Measurements from ENCODE around the gene NCAM1. TPM values are rescaled to one million over a fixed set of nuclear protein-coding genes. Genes with fewer than 3 reads are reported as not detected.

The NCAM1 gene
- polyA plus RNA-seq, 2 of the 4 experiments (the other 2 are of a cell fraction): 0.01 to 0.12 TPM

DNA sequence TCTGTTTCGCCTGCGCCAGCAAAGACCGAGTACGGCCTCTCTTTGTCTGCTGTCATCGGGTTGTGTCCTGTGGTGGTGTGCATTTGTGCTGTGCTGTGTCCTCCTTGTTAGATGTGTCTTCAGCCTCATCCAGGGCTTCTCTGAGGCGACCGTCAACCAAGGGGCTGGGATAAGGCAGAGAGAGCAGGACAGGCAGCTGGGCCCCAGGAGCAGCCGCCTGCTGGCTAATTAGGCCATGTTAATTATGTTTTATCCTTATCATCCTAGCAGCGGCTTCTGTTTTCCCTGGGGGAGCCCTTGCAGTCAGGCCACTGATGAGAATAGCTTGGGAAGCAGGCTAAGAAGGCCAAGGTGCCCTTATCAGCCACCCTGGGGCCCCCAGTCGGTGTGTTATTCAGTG, 312.5 kb downstream of the NCAM1 start (continued):
- TF ChIP-seq, protein P1, sequence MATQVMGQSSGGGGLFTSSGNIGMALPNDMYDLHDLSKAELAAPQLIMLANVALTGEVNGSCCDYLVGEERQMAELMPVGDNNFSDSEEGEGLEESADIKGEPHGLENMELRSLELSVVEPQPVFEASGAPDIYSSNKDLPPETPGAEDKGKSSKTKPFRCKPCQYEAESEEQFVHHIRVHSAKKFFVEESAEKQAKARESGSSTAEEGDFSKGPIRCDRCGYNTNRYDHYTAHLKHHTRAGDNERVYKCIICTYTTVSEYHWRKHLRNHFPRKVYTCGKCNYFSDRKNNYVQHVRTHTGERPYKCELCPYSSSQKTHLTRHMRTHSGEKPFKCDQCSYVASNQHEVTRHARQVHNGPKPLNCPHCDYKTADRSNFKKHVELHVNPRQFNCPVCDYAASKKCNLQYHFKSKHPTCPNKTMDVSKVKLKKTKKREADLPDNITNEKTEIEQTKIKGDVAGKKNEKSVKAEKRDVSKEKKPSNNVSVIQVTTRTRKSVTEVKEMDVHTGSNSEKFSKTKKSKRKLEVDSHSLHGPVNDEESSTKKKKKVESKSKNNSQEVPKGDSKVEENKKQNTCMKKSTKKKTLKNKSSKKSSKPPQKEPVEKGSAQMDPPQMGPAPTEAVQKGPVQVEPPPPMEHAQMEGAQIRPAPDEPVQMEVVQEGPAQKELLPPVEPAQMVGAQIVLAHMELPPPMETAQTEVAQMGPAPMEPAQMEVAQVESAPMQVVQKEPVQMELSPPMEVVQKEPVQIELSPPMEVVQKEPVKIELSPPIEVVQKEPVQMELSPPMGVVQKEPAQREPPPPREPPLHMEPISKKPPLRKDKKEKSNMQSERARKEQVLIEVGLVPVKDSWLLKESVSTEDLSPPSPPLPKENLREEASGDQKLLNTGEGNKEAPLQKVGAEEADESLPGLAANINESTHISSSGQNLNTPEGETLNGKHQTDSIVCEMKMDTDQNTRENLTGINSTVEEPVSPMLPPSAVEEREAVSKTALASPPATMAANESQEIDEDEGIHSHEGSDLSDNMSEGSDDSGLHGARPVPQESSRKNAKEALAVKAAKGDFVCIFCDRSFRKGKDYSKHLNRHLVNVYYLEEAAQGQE (IDR thresholded peaks at IDR 0.05): no peak
- TF ChIP-seq POLR2AphosphoS2 (conservative IDR thresholded peaks at IDR 0.05; ENCODE audit: low read length): no peak
- TF ChIP-seq CEBPB (IDR thresholded peaks at IDR 0.05): no peak
- TF ChIP-seq SREBF2 (IDR thresholded peaks at IDR 0.05): no peak

DNA sequence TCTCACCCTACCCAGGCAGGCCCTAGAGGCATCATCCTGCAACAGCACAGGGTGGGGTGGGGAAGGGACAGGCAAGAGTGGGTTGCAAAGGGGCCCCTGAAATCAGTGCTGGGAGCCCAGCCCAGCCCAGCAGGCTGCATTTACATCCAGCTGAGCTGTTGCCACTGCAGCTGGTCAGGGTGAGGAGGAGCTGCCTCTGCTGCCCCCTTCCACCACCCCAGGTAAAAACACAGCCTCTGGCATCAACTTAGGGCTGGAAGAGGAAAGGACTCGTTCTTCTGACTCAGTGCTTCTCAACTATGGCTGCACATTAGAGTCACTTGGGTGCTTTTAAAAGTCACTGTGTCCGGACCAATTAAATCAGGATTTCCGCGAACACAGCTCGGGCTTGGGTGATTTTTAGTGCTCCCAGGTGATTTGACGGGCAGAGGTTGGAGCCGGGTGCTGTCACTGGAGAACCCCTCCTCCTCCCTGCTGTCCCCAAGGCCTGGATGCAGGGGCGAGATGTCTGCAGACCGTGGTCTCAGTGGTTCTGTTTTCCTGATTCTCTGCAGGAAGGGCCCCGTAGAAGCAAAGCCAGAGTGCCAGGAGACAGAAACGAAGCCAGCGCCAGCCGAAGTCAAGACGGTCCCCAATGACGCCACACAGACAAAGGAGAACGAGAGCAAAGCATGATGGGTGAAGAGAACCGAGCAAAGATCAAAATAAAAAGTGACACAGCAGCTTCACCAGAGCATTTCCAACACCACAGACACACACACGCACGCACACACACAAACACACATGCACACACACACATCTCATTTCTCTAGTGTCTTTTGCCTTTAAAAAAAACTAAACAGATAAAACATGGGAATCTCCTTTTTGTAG, 313.7 kb downstream of the NCAM1 start:
- CTCF ChIA-PET: interaction anchor here (0.7 to 3.3 kb wide), 2 partner anchors 14 to 31 kb away, joined by 3 to 10 read pairs; no protein-coding TSS in a partner anchor
- no peak for FAIRE-seq
- peak; percentile 3 for DNase-seq (ENCODE audit: low read depth in 1 of 2, low spot score in 1 of 2)
- H3K9me3 ChIP-seq: no peaks in the 10 kb centered on the region
- 77% methylated on average over 15 of the region's 19 CpGs for WGBS (ENCODE audit: missing lambda C conversion rate)
- H3K4me3 ChIP-seq: no peak overlapping the region
- TF ChIP-seq CHD4 (IDR thresholded peaks at IDR 0.05; ENCODE audit: borderline replicate concordance): no peak
- TF ChIP-seq RNF2 (IDR thresholded peaks at IDR 0.05; ENCODE audit: borderline replicate concordance, low read depth): no peak
- TF ChIP-seq CBX2 (IDR thresholded peaks at IDR 0.05; ENCODE audit: borderline replicate concordance, low read depth): no peak
- TF ChIP-seq KDM5A (IDR thresholded peaks at IDR 0.05): no peak
- no peak for TF ChIP-seq POLR2AphosphoS2 (conservative IDR thresholded peaks at IDR 0.05; ENCODE audit: low read length)
- TF ChIP-seq, protein P2, sequence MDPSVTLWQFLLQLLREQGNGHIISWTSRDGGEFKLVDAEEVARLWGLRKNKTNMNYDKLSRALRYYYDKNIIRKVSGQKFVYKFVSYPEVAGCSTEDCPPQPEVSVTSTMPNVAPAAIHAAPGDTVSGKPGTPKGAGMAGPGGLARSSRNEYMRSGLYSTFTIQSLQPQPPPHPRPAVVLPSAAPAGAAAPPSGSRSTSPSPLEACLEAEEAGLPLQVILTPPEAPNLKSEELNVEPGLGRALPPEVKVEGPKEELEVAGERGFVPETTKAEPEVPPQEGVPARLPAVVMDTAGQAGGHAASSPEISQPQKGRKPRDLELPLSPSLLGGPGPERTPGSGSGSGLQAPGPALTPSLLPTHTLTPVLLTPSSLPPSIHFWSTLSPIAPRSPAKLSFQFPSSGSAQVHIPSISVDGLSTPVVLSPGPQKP (IDR thresholded peaks at IDR 0.05; ENCODE audit: low read depth, low read length): no peak
- POLR2A ChIA-PET: no interaction called here
- no peak overlapping the region for H3K27ac ChIP-seq
- peak in 1 of 2 experiments; percentile 56; a peak in 3 of 6 replicates for ATAC-seq
- no peak overlapping the region for H3K4me2 ChIP-seq
- H3K4me1 ChIP-seq: no peaks in the 10 kb centered on the region

DNA sequence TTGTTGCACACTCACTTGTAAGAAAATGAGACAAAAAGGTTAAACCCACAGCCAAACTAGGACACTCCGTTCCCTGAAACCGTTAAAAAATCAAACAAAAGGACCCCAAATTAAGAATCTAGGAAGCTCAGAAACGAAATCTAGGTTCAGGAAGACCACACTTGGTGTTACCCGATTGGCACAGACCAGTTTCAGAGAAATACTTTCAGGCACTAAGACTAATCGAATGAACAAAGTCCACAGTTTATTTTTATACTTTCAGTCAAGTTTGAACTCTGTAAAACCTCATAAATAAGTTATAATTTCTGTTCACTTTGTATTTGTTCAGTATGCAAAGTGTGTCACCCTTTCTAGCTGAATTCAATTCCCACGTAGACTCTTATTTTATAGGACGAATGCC, 314.4 kb downstream of the NCAM1 start:
- no peak overlapping the region for H3K27ac ChIP-seq
- ATAC-seq (no peak), FAIRE-seq (no peak), DNase-seq (ENCODE audit: low read depth in 1 of 2, low spot score in 1 of 2) (no peak)
- H3K9me3 ChIP-seq: no peaks in the 10 kb centered on the region
- ChIA-PET CTCF (interaction anchor here (0.7 to 3.3 kb wide), 2 partner anchors 14 to 31 kb away, joined by 3 to 10 read pairs; no protein-coding TSS in a partner anchor), POLR2A (no interaction called here)
- no peak overlapping the region for H3K4me2 ChIP-seq
- no peaks in the 10 kb centered on the region for H3K4me1 ChIP-seq
- H3K4me3 ChIP-seq: no peak overlapping the region
- WGBS (ENCODE audit: missing lambda C conversion rate): 55% methylated on average over 7 of the region's 7 CpGs
- no peak for TF ChIP-seq FOXS1 (CRISPR knock-in tag; IDR thresholded peaks at IDR 0.05)
- TF ChIP-seq HOXB13 (CRISPR knock-in tag; IDR thresholded peaks at IDR 0.05; ENCODE audit: low read depth): no peak
- TF ChIP-seq CBX2 (IDR thresholded peaks at IDR 0.05; ENCODE audit: borderline replicate concordance, low read depth): no peak
- no peak for TF ChIP-seq MAFK (IDR thresholded peaks at IDR 0.05; ENCODE audit: partially characterized antibody)
- TF ChIP-seq POLR2A (IDR thresholded peaks at IDR 0.05; ENCODE audit: low read length): no peak
- TF ChIP-seq MYC (IDR thresholded peaks at IDR 0.05; ENCODE audit: borderline replicate concordance, low read length): no peak
- no peak for TF ChIP-seq RNF2 (IDR thresholded peaks at IDR 0.05; ENCODE audit: borderline replicate concordance, low read depth)
- TF ChIP-seq, protein P3, sequence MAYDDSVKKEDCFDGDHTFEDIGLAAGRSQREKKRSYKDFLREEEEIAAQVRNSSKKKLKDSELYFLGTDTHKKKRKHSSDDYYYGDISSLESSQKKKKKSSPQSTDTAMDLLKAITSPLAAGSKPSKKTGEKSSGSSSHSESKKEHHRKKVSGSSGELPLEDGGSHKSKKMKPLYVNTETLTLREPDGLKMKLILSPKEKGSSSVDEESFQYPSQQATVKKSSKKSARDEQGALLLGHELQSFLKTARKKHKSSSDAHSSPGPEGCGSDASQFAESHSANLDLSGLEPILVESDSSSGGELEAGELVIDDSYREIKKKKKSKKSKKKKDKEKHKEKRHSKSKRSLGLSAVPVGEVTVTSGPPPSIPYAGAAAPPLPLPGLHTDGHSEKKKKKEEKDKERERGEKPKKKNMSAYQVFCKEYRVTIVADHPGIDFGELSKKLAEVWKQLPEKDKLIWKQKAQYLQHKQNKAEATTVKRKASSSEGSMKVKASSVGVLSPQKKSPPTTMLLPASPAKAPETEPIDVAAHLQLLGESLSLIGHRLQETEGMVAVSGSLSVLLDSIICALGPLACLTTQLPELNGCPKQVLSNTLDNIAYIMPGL (CRISPR knock-in tag; IDR thresholded peaks at IDR 0.05; ENCODE audit: borderline replicate concordance): no peak
- no peak for TF ChIP-seq SREBF2 (IDR thresholded peaks at IDR 0.05)
- no peak for TF ChIP-seq FOSB (CRISPR knock-in tag; IDR thresholded peaks at IDR 0.05)
- TF ChIP-seq, protein P4, sequence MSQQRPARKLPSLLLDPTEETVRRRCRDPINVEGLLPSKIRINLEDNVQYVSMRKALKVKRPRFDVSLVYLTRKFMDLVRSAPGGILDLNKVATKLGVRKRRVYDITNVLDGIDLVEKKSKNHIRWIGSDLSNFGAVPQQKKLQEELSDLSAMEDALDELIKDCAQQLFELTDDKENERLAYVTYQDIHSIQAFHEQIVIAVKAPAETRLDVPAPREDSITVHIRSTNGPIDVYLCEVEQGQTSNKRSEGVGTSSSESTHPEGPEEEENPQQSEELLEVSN (IDR thresholded peaks at IDR 0.05; ENCODE audit: borderline replicate concordance, low read depth): no peak
- TF ChIP-seq GATA3 (IDR thresholded peaks at IDR 0.05; ENCODE audit: borderline replicate concordance): no peak
- TF ChIP-seq JUN (IDR thresholded peaks at IDR 0.05): no peak
- no peak for TF ChIP-seq KDM1A (IDR thresholded peaks at IDR 0.05; ENCODE audit: low read depth)
- TF ChIP-seq ESRRA (IDR thresholded peaks at IDR 0.05; ENCODE audit: borderline replicate concordance, low read length): no peak
- TF ChIP-seq HDAC2 (IDR thresholded peaks at IDR 0.05): no peak
- no peak for TF ChIP-seq RARB (CRISPR knock-in tag; IDR thresholded peaks at IDR 0.05)
- TF ChIP-seq MAZ (IDR thresholded peaks at IDR 0.05; ENCODE audit: borderline replicate concordance, low read depth, low read length): no peak

Data from A549 (cell line).